ENCODE data around the gene TTYH3. TPM values are rescaled to one million over a fixed set of nuclear protein-coding genes. Genes with fewer than 3 reads are reported as not detected.

Gene TTYH3
- total RNA-seq, 1 donor from 2014 or later, result 106 TPM

- H3K4me3 ChIP-seq (ENCODE audit: low read depth, low read length), result no peak overlapping the region
- TF ChIP-seq, protein P1, sequence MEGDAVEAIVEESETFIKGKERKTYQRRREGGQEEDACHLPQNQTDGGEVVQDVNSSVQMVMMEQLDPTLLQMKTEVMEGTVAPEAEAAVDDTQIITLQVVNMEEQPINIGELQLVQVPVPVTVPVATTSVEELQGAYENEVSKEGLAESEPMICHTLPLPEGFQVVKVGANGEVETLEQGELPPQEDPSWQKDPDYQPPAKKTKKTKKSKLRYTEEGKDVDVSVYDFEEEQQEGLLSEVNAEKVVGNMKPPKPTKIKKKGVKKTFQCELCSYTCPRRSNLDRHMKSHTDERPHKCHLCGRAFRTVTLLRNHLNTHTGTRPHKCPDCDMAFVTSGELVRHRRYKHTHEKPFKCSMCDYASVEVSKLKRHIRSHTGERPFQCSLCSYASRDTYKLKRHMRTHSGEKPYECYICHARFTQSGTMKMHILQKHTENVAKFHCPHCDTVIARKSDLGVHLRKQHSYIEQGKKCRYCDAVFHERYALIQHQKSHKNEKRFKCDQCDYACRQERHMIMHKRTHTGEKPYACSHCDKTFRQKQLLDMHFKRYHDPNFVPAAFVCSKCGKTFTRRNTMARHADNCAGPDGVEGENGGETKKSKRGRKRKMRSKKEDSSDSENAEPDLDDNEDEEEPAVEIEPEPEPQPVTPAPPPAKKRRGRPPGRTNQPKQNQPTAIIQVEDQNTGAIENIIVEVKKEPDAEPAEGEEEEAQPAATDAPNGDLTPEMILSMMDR (IDR thresholded peaks at IDR 0.05; ENCODE audit: insufficient read depth, low read length, poor library complexity, severe bottlenecking), result no peak
- DNase-seq (ENCODE audit: low read depth), result no peak
- H3K27me3 ChIP-seq (ENCODE audit: control insufficient read depth, insufficient read depth, low read length), result no peaks in the 10 kb centered on the region
- H3K36me3 ChIP-seq (ENCODE audit: control insufficient read depth, insufficient read depth, low read length), result peaks cover 11% of the 10 kb centered on the region
Measured at GRCh38 chr7:2651847-2652735, 20.3 kb downstream of the TTYH3 start.

DNA sequence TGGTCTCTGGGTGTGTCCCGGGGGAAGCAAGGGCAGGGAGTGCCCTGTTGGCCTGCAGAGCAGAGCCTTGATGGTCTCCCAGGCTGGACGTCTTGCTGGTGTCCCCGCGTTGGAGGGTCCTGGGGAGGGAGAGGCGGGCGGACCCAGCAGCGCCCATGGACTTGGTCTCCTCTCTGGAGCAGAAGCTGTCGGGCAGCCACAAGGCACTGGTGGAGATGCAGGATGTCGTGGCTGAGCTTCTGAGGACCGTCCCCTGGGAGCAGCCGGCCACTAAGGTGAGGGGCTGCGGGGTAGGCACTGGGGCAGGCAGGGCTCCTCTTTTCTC lies 20.9 kb downstream of the TTYH3 start:
- no peak for DNase-seq (ENCODE audit: low read depth)
- TF ChIP-seq, protein P1 (IDR thresholded peaks at IDR 0.05; ENCODE audit: insufficient read depth, low read length, poor library complexity, severe bottlenecking), result no peak
- Histone ChIP-seq H3K36me3 (ENCODE audit: control insufficient read depth, insufficient read depth, low read length) (peaks cover 11% of the 10 kb centered on the region), H3K4me3 (ENCODE audit: low read depth, low read length) (no peak overlapping the region), H3K27me3 (ENCODE audit: control insufficient read depth, insufficient read depth, low read length) (no peaks in the 10 kb centered on the region)

- TF ChIP-seq, protein P1 (IDR thresholded peaks at IDR 0.05; ENCODE audit: insufficient read depth, low read length, poor library complexity, severe bottlenecking), result no peak
- Histone ChIP-seq H3K27me3 (ENCODE audit: control insufficient read depth, insufficient read depth, low read length) (no peaks in the 10 kb centered on the region), H3K36me3 (ENCODE audit: control insufficient read depth, insufficient read depth, low read length) (peaks cover 8% of the 10 kb centered on the region), H3K4me3 (ENCODE audit: low read depth, low read length) (no peak overlapping the region)
- no peak for DNase-seq (ENCODE audit: low read depth)
Measured at GRCh38 chr7:2654059-2654458, 22.3 kb downstream of the TTYH3 start.

DNA sequence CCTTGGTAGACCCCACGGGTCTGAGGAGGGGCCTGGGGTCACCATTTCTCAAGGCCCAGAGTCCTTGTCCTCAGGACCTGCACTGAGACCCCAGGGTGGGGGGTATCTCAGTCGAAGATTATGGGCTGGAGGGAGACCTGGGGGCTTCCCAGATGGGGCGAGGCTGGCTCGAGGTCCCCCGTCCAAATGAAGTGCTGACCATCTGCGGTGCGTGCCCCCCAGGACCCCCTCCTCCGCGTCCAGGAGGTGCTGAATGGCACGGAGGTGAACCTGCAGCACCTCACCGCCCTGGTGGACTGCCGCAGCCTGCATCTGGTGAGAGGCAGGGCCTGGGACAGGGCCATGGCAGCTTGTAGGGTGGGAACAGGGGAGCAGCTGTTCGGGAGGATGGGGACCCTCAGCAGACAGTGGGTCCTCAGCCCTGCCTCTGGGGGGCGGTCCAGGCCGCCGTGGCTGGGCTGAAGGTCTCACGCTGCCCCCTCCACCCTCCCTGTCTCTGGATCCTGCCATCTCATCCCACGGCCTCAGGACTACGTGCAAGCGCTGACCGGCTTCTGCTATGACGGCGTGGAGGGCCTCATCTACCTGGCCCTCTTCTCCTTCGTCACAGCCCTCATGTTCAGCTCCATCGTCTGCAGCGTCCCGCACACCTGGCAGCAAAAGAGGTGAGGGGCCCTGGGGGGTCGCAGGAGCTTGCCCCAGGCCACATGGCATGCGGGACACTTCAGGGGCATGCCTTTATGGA lies 24.3 kb downstream of the TTYH3 start:
- DNase-seq (ENCODE audit: low read depth), result no peak
- peaks cover 5% of the 10 kb centered on the region for H3K36me3 ChIP-seq (ENCODE audit: control insufficient read depth, insufficient read depth, low read length)
- TF ChIP-seq, protein P1 (IDR thresholded peaks at IDR 0.05; ENCODE audit: insufficient read depth, low read length, poor library complexity, severe bottlenecking), result no peak
- no peaks in the 10 kb centered on the region for H3K27me3 ChIP-seq (ENCODE audit: control insufficient read depth, insufficient read depth, low read length)
- H3K4me3 ChIP-seq (ENCODE audit: low read depth, low read length), result no peak overlapping the region

DNA sequence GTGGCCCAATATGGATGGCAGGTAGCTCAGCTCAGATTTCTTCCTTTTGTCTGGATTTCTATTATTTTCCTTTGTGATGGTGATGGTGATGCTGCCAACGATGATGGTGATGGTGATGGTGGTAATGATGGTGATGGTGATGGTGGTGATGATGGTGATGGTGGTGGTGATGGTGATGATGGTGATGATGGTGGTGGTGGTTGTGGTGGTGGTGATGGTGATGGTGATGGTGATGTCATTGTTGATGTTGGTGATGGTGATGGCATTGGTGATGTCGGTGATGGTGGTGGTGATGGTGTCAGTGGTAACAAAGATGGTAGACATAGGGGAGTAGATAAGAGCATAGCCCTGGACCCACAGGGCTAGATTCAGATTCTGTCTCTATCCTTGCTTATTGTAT lies 25.4 kb downstream of the TTYH3 start:
- DNase-seq (ENCODE audit: low read depth), result no peak
- TF ChIP-seq, protein P1 (IDR thresholded peaks at IDR 0.05; ENCODE audit: insufficient read depth, low read length, poor library complexity, severe bottlenecking), result no peak
- Histone ChIP-seq H3K27me3 (ENCODE audit: control insufficient read depth, insufficient read depth, low read length) (no peaks in the 10 kb centered on the region), H3K36me3 (ENCODE audit: control insufficient read depth, insufficient read depth, low read length) (peaks cover 4% of the 10 kb centered on the region), H3K4me3 (ENCODE audit: low read depth, low read length) (no peak overlapping the region)

Data from kidney epithelial cell (primary cell).